Stimulated activated CD8-positive, alpha-beta memory T cell treated with anti-CD3 and anti-CD28 coated beads, Interleukin-4, amount 100 ng/mL, for 24 hours (primary cell): Measurements from ENCODE around the gene GRIK1.
"Not testable (repeated sequence)": the region's sequence is repeated elsewhere in the genome, so short reads cannot be mapped to it uniquely, and the experiment has no call there.

Experiments used
- DNase-seq: peaks from one replicate; pipeline ENCODE4 v3.0.0-alpha.2; 2020; ENCODE audit warnings: low read depth

GRIK1 gene

GRCh38 chr21:29939924-29940275 is at the start of gene GRIK1:
TSS of gene GRIK1 (minus strand) at chr21:29939996.
- no peak for DNase-seq

GRCh38 chr21:29987762-29988161 is 48.0 kb upstream of the GRIK1 start:
- no peak for DNase-seq

- no peak for DNase-seq
These were observed 46.1 kb upstream of the GRIK1 start for GRCh38 chr21:29985866-29986265.

- DNase-seq: no peak
These were observed 39.2 kb upstream of the GRIK1 start for GRCh38 chr21:29979043-29979442.

- no peak for DNase-seq
These were observed 36.0 kb upstream of the GRIK1 start for GRCh38 chr21:29975776-29976175.

GRCh38 chr21:29973258-29973657 is 33.5 kb upstream of the GRIK1 start:
- DNase-seq: no peak

GRCh38 chr21:29961291-29962027 is 21.7 kb upstream of the GRIK1 start:
- DNase-seq: no peak

GRCh38 chr21:29958551-29958950 is 18.8 kb upstream of the GRIK1 start:
- no peak for DNase-seq

- DNase-seq: not testable (repeated sequence)
These were observed 18.2 kb upstream of the GRIK1 start for GRCh38 chr21:29958035-29958434.

- DNase-seq: no peak
These were observed 13.9 kb upstream of the GRIK1 start for GRCh38 chr21:29953690-29954089.

GRCh38 chr21:29953072-29953471 is 13.3 kb upstream of the GRIK1 start:
- no peak for DNase-seq

GRCh38 chr21:29951911-29952310 is 12.1 kb upstream of the GRIK1 start:
- DNase-seq: no peak

GRCh38 chr21:29949991-29950390 is 10.2 kb upstream of the GRIK1 start:
- no peak for DNase-seq

GRCh38 chr21:29947119-29947518 is 7.3 kb upstream of the GRIK1 start:
- no peak for DNase-seq

GRCh38 chr21:29943885-29944284 is 4.1 kb upstream of the GRIK1 start:
- DNase-seq: no peak

GRCh38 chr21:29942034-29942433 is 2.2 kb upstream of the GRIK1 start:
- DNase-seq: no peak

GRCh38 chr21:29940991-29941390 is 1.2 kb upstream of the GRIK1 start:
- DNase-seq: no peak

GRCh38 chr21:29940361-29940760 is 565 bp upstream of the GRIK1 start:
- no peak for DNase-seq

GRCh38 chr21:29939104-29939923 is 482 bp downstream of the GRIK1 start:
- DNase-seq: no peak

GRCh38 chr21:29938776-29939103 is 1.1 kb downstream of the GRIK1 start:
- DNase-seq: no peak

- DNase-seq: no peak
These were observed 6.7 kb downstream of the GRIK1 start for GRCh38 chr21:29933088-29933487.

GRCh38 chr21:29928537-29928936 is 11.3 kb downstream of the GRIK1 start:
- no peak for DNase-seq

GRCh38 chr21:29920938-29921337 is 18.9 kb downstream of the GRIK1 start:
- DNase-seq: no peak

GRCh38 chr21:29914326-29914725 is 25.5 kb downstream of the GRIK1 start:
- DNase-seq: no peak
